HG03139 (cell line): Measurements from ENCODE around the gene RAB40C.

Source experiments
- ATAC-seq: cut with Tn5 transposase; IDR thresholded peaks from one replicate; pipeline ENCODE4 v1.9.1; 2021; ENCODE audit not compliant: unreplicated experiment

RAB40C gene

GRCh38 chr16:644556-644955 is 54.7 kb downstream of the RAB40C start:
- no peak for ATAC-seq

- ATAC-seq = no peak
Observed at GRCh38 chr16:645852-646678, 56.2 kb downstream of the RAB40C start.

GRCh38 chr16:646679-647172 is 56.9 kb downstream of the RAB40C start:
- ATAC-seq = no peak

GRCh38 chr16:647173-647902 is 57.5 kb downstream of the RAB40C start:
- no peak for ATAC-seq

GRCh38 chr16:648071-648780 is 58.4 kb downstream of the RAB40C start:
- no peak for ATAC-seq

GRCh38 chr16:648781-649589 is 59.1 kb downstream of the RAB40C start, which contains the start of gene WDR90:
Gene WDR90, plus strand, starts transcription at chr16:649365. Its CDS starts 52 bp downstream, at chr16:649417.
- ATAC-seq = peak; percentile 77

GRCh38 chr16:649631-650030 is 59.8 kb downstream of the RAB40C start:
- peak; percentile 4 for ATAC-seq

GRCh38 chr16:651844-652243 is 62.0 kb downstream of the RAB40C start:
- ATAC-seq = no peak

GRCh38 chr16:652454-653305 is 62.8 kb downstream of the RAB40C start:
- ATAC-seq = no peak

- ATAC-seq = no peak
Observed at GRCh38 chr16:654034-654433, 64.2 kb downstream of the RAB40C start.

GRCh38 chr16:657487-657886 is 67.6 kb downstream of the RAB40C start:
- ATAC-seq = no peak

- ATAC-seq = no peak
Observed at GRCh38 chr16:658679-659571, 69.1 kb downstream of the RAB40C start.

- no peak for ATAC-seq
Observed at GRCh38 chr16:659618-660017, 69.8 kb downstream of the RAB40C start.

GRCh38 chr16:660132-660458 is 70.2 kb downstream of the RAB40C start:
- no peak for ATAC-seq

- no peak for ATAC-seq
Observed at GRCh38 chr16:660459-661183, 70.8 kb downstream of the RAB40C start.

- no peak for ATAC-seq
Observed at GRCh38 chr16:661184-661821, 71.4 kb downstream of the RAB40C start.

- ATAC-seq = no peak
Observed at GRCh38 chr16:662095-662494, 72.2 kb downstream of the RAB40C start.

GRCh38 chr16:662597-662996 is 72.7 kb downstream of the RAB40C start:
- ATAC-seq = no peak
